WTC11 (cell line): Measurements from ENCODE around the gene RTBDN.

Experiments
- TEAD4 ChIP-seq: sonication (generic); formaldehyde crosslinking; IDR thresholded peaks from 2 replicates; pipeline ENCODE4 v1.8.0; 2022; ENCODE audit warnings: mild to moderate bottlenecking, missing genetic modification reagents
- TF ChIP-seq, protein P1 (sequence below): fragments of 200-600 bp; IDR thresholded peaks from 2 replicates; pipeline ENCODE4 v1.8.0; 2022; ENCODE audit warnings: antibody characterized with exemption
- TF ChIP-seq, protein P2 (sequence below): sonication (generic); formaldehyde crosslinking; IDR thresholded peaks from 2 replicates; pipeline ENCODE4 v1.8.1; 2022; ENCODE audit warnings: low read depth, missing genetic modification reagents, borderline replicate concordance

DNA sequence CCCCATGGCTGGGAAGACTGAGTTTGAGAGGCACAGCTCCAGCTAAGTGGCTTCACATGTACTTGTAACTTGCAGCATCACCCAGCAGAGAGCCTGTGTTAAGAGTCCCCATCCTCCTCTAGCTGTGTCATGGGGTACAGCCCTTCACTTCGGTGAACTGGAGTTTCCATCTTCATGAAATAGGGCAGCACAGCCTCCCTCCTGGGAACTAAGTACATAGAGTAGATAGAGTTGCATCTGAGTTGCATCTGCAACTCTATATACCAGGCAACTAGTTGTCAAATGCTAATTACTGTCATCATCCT is 34.0 kb downstream of the RTBDN start:
- TF ChIP-seq, protein P1, sequence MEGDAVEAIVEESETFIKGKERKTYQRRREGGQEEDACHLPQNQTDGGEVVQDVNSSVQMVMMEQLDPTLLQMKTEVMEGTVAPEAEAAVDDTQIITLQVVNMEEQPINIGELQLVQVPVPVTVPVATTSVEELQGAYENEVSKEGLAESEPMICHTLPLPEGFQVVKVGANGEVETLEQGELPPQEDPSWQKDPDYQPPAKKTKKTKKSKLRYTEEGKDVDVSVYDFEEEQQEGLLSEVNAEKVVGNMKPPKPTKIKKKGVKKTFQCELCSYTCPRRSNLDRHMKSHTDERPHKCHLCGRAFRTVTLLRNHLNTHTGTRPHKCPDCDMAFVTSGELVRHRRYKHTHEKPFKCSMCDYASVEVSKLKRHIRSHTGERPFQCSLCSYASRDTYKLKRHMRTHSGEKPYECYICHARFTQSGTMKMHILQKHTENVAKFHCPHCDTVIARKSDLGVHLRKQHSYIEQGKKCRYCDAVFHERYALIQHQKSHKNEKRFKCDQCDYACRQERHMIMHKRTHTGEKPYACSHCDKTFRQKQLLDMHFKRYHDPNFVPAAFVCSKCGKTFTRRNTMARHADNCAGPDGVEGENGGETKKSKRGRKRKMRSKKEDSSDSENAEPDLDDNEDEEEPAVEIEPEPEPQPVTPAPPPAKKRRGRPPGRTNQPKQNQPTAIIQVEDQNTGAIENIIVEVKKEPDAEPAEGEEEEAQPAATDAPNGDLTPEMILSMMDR = no peak
- TF ChIP-seq TEAD4 (CRISPR knock-in tag) = no peak
- TF ChIP-seq, protein P2, sequence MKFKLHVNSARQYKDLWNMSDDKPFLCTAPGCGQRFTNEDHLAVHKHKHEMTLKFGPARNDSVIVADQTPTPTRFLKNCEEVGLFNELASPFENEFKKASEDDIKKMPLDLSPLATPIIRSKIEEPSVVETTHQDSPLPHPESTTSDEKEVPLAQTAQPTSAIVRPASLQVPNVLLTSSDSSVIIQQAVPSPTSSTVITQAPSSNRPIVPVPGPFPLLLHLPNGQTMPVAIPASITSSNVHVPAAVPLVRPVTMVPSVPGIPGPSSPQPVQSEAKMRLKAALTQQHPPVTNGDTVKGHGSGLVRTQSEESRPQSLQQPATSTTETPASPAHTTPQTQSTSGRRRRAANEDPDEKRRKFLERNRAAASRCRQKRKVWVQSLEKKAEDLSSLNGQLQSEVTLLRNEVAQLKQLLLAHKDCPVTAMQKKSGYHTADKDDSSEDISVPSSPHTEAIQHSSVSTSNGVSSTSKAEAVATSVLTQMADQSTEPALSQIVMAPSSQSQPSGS (CRISPR knock-in tag) = no peak
